SK-N-SH (cell line): ENCODE data around the gene RET. TPM values are rescaled to one million over a fixed set of nuclear protein-coding genes. Genes with fewer than 3 reads are reported as not detected.

Source experiments
- CTCF ChIA-PET: fragments of 300-600, 350-600 bp; formaldehyde crosslinking; extraction: SDS; loops from one replicate; lab custom pipeline; 2021; lab: Yijun Ruan, JAX
- POLR2A ChIA-PET: fragments of 350-600 bp; sonication (Branson Sonifier 250); formaldehyde crosslinking; extraction: SDS; loops from one replicate; lab custom pipeline; 2020; ENCODE audit warnings: antibody characterized with exemption, inconsistent platforms; lab: Yijun Ruan, JAX
- DNase-seq: peaks from one replicate; pipeline ENCODE4 v3.0.0; 2012
- H2AFZ ChIP-seq: fragments of 200-600 bp; sonication (generic); 2 replicates; pipeline ENCODE4 v1.8.1; 2016; ENCODE audit warnings: antibody characterized with exemption, mild to moderate bottlenecking, low read depth
- H3F3A ChIP-seq: fragments of 200-600 bp; sonication (generic); replicated peaks from 2 replicates; pipeline ENCODE3; 2016; ENCODE audit warnings: antibody characterized with exemption, mild to moderate bottlenecking; ENCODE audit not compliant: insufficient read depth
- H3K27ac ChIP-seq, 2 experiments: fragments of 200-500 bp in 1 of 2; fragments of 200-600 bp in 1 of 2; sonication (Bioruptor generic) in 1 of 2; sonication (generic), shearing (Covaris generic) in 1 of 2; 2 replicates each; pipeline versions ENCODE4 v1.5.1 to v1.6.1; 2014 to 2016; ENCODE audit warnings: low read depth in 2 of 2, inconsistent platforms in 1 of 2, low read length in 1 of 2, mild to moderate bottlenecking in 1 of 2, mixed read lengths in 1 of 2
- H3K27me3 ChIP-seq: fragments of 200-600 bp; sonication (generic), shearing (Covaris generic); 2 replicates; pipeline ENCODE4 v1.6.1; 2016; ENCODE audit warnings: mixed run types; ENCODE audit not compliant: insufficient read depth
- H3K36me3 ChIP-seq, 2 experiments: fragments of 200-500 bp in 1 of 2; fragments of 200-600 bp in 1 of 2; sonication (Bioruptor generic) in 1 of 2; sonication (generic) in 1 of 2; replicated peaks in 1 of 2; 2 replicates each; pipeline versions ENCODE3 to v1.5.1; 2014 to 2016; ENCODE audit warnings: low read length in 1 of 2, mild to moderate bottlenecking in 1 of 2; ENCODE audit not compliant: insufficient read depth in 2 of 2, control insufficient read depth in 1 of 2
- H3K4me1 ChIP-seq, 2 experiments: fragments of 200-500 bp in 1 of 2; fragments of 200-600 bp in 1 of 2; sonication (Bioruptor generic) in 1 of 2; sonication (generic), shearing (Covaris generic) in 1 of 2; 2 replicates each; pipeline versions ENCODE4 v1.5.1 to v1.6.1; 2014 to 2016; ENCODE audit warnings: low read depth in 1 of 2, low read length in 1 of 2, mixed run types in 1 of 2; ENCODE audit not compliant: insufficient read depth in 2 of 2, control insufficient read depth in 1 of 2
- H3K4me2 ChIP-seq: fragments of 200-600 bp; sonication (generic), shearing (Covaris generic); 2 replicates; pipeline ENCODE4 v1.6.1; 2017; ENCODE audit warnings: mixed run types
- H3K4me3 ChIP-seq, 2 experiments: fragments of 200-500 bp in 1 of 2; fragments of 200-600 bp in 1 of 2; sonication (Bioruptor generic) in 1 of 2; sonication (generic), shearing (Covaris generic) in 1 of 2; 2 replicates each; pipeline versions ENCODE4 v1.5.1 to v1.8.1; 2014 to 2016; ENCODE audit warnings: low read depth in 2 of 2, inconsistent platforms in 1 of 2, low read length in 1 of 2, mild to moderate bottlenecking in 1 of 2, mixed read lengths in 1 of 2, moderate library complexity in 1 of 2
- H3K79me2 ChIP-seq: fragments of 200-600 bp; sonication (generic); 2 replicates; pipeline ENCODE4 v1.8.1; 2017; ENCODE audit warnings: mild to moderate bottlenecking; ENCODE audit not compliant: insufficient read depth
- H3K9ac ChIP-seq: fragments of 200-600 bp; sonication (generic); 2 replicates; pipeline ENCODE4 v1.6.1; 2017; ENCODE audit warnings: mixed run types
- H3K9me2 ChIP-seq: fragments of 200-600 bp; sonication (generic); 2 replicates; pipeline ENCODE4 v1.6.1; 2017; ENCODE audit warnings: mixed run types
- H3K9me3 ChIP-seq: fragments of 200-600 bp; sonication (generic); 2 replicates; pipeline ENCODE4 v1.6.1; 2017; ENCODE audit warnings: mixed run types, mild to moderate bottlenecking, moderate library complexity
- H4K20me1 ChIP-seq: fragments of 200-600 bp; sonication (generic); 2 replicates; pipeline ENCODE4 v1.6.1; 2017; ENCODE audit warnings: mild to moderate bottlenecking, mixed run types; ENCODE audit not compliant: insufficient read depth
- EP300 ChIP-seq, 2 experiments: IDR thresholded peaks; 2 replicates each; pipeline versions ENCODE4 v1.4.0 to v1.6.1; 2012; ENCODE audit warnings: borderline replicate concordance in 1 of 2, low read depth in 1 of 2, low read length in 1 of 2
- EZH2phosphoT487 ChIP-seq: fragments of 200-600 bp; sonication (generic); IDR thresholded peaks from 2 replicates; pipeline ENCODE4 v1.6.1; 2017; ENCODE audit warnings: low read depth, mixed run types, mild to moderate bottlenecking, antibody characterized with exemption, moderate library complexity, borderline replicate concordance
- FOSL2 ChIP-seq: IDR thresholded peaks from 2 replicates; pipeline ENCODE4 v1.4.0; 2012; ENCODE audit warnings: low read depth, mild to moderate bottlenecking, moderate library complexity, borderline replicate concordance
- FOXJ3 ChIP-seq: sonication (generic); formaldehyde crosslinking; IDR thresholded peaks from 2 replicates; pipeline ENCODE4 v1.5.1; 2020; ENCODE audit warnings: mild to moderate bottlenecking, missing genetic modification reagents
- FOXM1 ChIP-seq: IDR thresholded peaks from 2 replicates; pipeline ENCODE4 v1.4.0; 2012; ENCODE audit warnings: low read depth, mild to moderate bottlenecking
- JUND ChIP-seq: IDR thresholded peaks from 2 replicates; pipeline ENCODE4 v1.4.0; 2012
- MEF2A ChIP-seq: IDR thresholded peaks from 2 replicates; pipeline ENCODE4 v1.4.0; 2012; ENCODE audit warnings: low read depth, borderline replicate concordance
- NFIC ChIP-seq: IDR thresholded peaks from 2 replicates; pipeline ENCODE4 v1.4.0; 2012; ENCODE audit warnings: borderline replicate concordance
- NRF1 ChIP-seq: IDR thresholded peaks from 2 replicates; pipeline ENCODE4 v1.6.1; 2012; ENCODE audit warnings: low read depth, mild to moderate bottlenecking, low read length
- RCOR1 ChIP-seq: fragments of 150-350 bp; IDR thresholded peaks from 2 replicates; pipeline ENCODE4 v1.6.1; 2017; ENCODE audit warnings: antibody characterized with exemption, low read length
- RFX5 ChIP-seq: IDR thresholded peaks from 2 replicates; pipeline ENCODE4 v1.6.1; 2012; ENCODE audit warnings: mild to moderate bottlenecking, improper control_type of control experiment, low read length
- RXRA ChIP-seq: IDR thresholded peaks from 2 replicates; pipeline ENCODE4 v1.4.0; 2012; ENCODE audit warnings: low read depth, mild to moderate bottlenecking, borderline replicate concordance
- SMC3 ChIP-seq: IDR thresholded peaks from 2 replicates; pipeline ENCODE4 v1.6.1; 2012; ENCODE audit warnings: low read depth, low read length, improper control_type of control experiment
- TAF1 ChIP-seq: IDR thresholded peaks from 2 replicates; pipeline ENCODE4 v1.6.1; 2012; ENCODE audit warnings: low read depth, mild to moderate bottlenecking, low read length, moderate library complexity, borderline replicate concordance
- TCF12 ChIP-seq: IDR thresholded peaks from 2 replicates; pipeline ENCODE4 v1.4.0; 2012
- TEAD4 ChIP-seq: IDR thresholded peaks from 2 replicates; pipeline ENCODE4 v1.4.0; 2012; ENCODE audit warnings: mild to moderate bottlenecking, borderline replicate concordance; ENCODE audit not compliant: insufficient read depth
- WGBS: methylation state at CpG from one replicate; pipeline ENCODE4 v1.1.6; 2017; ENCODE audit warnings: low lambda C conversion rate; 5-methylcytosine and 5-hydroxymethylcytosine counted together
- polyA plus RNA-seq, 3 experiments: library from polyadenylated mRNA; depleted of rRNA; stranded (reverse); fragments of >200 nt; gene quantifications; 2 replicates each; pipeline ENCODE4 v1.2.3, GENCODE V29; 2012
- TF ChIP-seq, protein P1 (sequence below): fragments of 150-350 bp; IDR thresholded peaks from 2 replicates; pipeline ENCODE4 v1.6.1; 2017; ENCODE audit warnings: antibody characterized with exemption, low read length, low read depth, borderline replicate concordance
- TF ChIP-seq, protein P2 (sequence below): fragments of 200-600 bp; sonication (generic); IDR thresholded peaks from 2 replicates; pipeline ENCODE4 v1.6.1; 2017; ENCODE audit warnings: antibody characterized with exemption, mild to moderate bottlenecking, moderate library complexity
- TF ChIP-seq, protein P3 (sequence below): IDR thresholded peaks from 2 replicates; pipeline ENCODE4 v1.4.0; 2012; ENCODE audit warnings: low read depth
- TF ChIP-seq, protein P4 (sequence below): IDR thresholded peaks from 2 replicates; pipeline ENCODE4 v1.4.0; 2012; ENCODE audit warnings: low read depth, borderline replicate concordance

Gene RET
- polyA plus RNA-seq, 1 of the 3 experiments (the other 2 are of a cell fraction): 3.2 TPM

DNA sequence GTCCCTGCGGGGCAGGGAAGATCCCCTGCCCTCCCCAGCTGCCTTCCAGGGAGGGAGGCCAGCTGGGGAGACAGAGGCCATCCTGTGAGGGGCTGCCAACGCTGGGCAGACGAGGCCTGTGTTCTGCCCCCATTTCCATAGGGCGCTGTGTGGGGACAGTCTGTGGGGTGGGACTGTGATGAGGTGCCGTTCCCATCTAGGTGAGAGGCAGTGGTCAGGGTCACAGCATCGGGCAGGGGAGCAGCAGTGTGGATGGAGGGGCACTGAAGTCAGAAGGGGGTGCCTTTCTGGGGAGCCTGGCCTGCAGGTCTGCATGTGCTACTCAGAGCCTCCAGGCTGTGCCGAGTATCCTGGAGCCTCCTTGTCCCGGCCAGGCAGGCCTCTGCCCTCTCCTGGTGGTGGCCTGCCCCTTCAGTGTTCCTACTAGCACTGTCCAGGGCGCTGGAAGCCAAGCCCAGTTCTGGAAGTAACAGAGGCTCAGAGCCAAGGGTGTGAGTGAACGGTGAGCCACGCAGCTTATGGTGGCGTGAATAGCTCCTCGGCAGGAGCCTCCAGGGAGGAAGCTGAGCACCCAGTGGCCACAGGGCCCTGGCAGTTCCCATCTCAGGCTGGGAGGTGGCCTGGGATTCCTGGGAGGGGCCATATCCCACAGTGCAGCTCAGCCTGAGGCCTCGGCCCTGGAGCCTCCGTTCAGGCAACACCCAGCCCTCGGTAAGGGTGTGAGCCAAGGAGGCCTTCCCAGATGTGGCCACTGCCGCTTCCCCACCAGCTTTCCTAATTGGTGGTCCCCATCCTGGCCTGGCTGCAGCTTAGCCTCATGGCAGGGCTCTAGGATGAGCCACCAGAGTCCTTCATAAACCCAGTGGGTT lies 38.1 kb downstream of the RET start:
- no peaks in the 10 kb centered on the region for H4K20me1 ChIP-seq
- WGBS: 65% methylated on average over 4 of the region's 17 CpGs
- no peaks in the 10 kb centered on the region for H3K9me2 ChIP-seq
- peaks cover 0 to 13% of the 10 kb centered on the region in 2 experiments; a peak in 1 of 4 replicates for H3K4me1 ChIP-seq
- ChIA-PET CTCF (interaction anchor here (0.7 to 1.5 kb wide), 5 partner anchors 10 to 279 kb away, joined by 3 to 5 read pairs (median 3); no protein-coding TSS in a partner anchor), POLR2A (no interaction called here)
- no peaks in the 10 kb centered on the region for H3K9me3 ChIP-seq
- H3K4me2 ChIP-seq: no peak overlapping the region
- H3K36me3 ChIP-seq: peaks cover 0 to 3% of the 10 kb centered on the region in 2 experiments
- H3K9ac ChIP-seq: no peak overlapping the region
- H3K27ac ChIP-seq: no peak overlapping the region; a peak in 1 of 4 replicates
- no peak overlapping the region for H3K4me3 ChIP-seq
- no peaks in the 10 kb centered on the region for H3F3A ChIP-seq
- TF ChIP-seq JUND: no peak
- no peak for TF ChIP-seq NFIC
- no peak for TF ChIP-seq MEF2A
- TF ChIP-seq TCF12: no peak
- TF ChIP-seq EZH2phosphoT487: no peak
- no peak for TF ChIP-seq FOXJ3
- no peak for TF ChIP-seq RCOR1
- no peak for TF ChIP-seq RFX5
- TF ChIP-seq TEAD4: no peak
- TF ChIP-seq, protein P1, sequence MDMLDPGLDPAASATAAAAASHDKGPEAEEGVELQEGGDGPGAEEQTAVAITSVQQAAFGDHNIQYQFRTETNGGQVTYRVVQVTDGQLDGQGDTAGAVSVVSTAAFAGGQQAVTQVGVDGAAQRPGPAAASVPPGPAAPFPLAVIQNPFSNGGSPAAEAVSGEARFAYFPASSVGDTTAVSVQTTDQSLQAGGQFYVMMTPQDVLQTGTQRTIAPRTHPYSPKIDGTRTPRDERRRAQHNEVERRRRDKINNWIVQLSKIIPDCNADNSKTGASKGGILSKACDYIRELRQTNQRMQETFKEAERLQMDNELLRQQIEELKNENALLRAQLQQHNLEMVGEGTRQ: no peak
- TF ChIP-seq FOSL2: no peak
- TF ChIP-seq, protein P2, sequence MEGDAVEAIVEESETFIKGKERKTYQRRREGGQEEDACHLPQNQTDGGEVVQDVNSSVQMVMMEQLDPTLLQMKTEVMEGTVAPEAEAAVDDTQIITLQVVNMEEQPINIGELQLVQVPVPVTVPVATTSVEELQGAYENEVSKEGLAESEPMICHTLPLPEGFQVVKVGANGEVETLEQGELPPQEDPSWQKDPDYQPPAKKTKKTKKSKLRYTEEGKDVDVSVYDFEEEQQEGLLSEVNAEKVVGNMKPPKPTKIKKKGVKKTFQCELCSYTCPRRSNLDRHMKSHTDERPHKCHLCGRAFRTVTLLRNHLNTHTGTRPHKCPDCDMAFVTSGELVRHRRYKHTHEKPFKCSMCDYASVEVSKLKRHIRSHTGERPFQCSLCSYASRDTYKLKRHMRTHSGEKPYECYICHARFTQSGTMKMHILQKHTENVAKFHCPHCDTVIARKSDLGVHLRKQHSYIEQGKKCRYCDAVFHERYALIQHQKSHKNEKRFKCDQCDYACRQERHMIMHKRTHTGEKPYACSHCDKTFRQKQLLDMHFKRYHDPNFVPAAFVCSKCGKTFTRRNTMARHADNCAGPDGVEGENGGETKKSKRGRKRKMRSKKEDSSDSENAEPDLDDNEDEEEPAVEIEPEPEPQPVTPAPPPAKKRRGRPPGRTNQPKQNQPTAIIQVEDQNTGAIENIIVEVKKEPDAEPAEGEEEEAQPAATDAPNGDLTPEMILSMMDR: no peak
- TF ChIP-seq EP300 (IDR thresholded peaks at IDR 0.05; ENCODE audit: borderline replicate concordance in 1 of 2, low read depth in 1 of 2, low read length in 1 of 2): no peak
- TF ChIP-seq, protein P3, sequence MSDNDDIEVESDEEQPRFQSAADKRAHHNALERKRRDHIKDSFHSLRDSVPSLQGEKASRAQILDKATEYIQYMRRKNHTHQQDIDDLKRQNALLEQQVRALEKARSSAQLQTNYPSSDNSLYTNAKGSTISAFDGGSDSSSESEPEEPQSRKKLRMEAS: no peak
- TF ChIP-seq, protein P4, sequence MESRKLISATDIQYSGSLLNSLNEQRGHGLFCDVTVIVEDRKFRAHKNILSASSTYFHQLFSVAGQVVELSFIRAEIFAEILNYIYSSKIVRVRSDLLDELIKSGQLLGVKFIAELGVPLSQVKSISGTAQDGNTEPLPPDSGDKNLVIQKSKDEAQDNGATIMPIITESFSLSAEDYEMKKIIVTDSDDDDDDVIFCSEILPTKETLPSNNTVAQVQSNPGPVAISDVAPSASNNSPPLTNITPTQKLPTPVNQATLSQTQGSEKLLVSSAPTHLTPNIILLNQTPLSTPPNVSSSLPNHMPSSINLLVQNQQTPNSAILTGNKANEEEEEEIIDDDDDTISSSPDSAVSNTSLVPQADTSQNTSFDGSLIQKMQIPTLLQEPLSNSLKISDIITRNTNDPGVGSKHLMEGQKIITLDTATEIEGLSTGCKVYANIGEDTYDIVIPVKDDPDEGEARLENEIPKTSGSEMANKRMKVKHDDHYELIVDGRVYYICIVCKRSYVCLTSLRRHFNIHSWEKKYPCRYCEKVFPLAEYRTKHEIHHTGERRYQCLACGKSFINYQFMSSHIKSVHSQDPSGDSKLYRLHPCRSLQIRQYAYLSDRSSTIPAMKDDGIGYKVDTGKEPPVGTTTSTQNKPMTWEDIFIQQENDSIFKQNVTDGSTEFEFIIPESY: no peak
- no peak for TF ChIP-seq TAF1
- no peak for TF ChIP-seq NRF1
- TF ChIP-seq FOXM1: no peak
- no peak for TF ChIP-seq SMC3
- TF ChIP-seq RXRA: no peak
- H2AFZ ChIP-seq: no peak overlapping the region
- no peak for DNase-seq
- H3K27me3 ChIP-seq: no peaks in the 10 kb centered on the region
- H3K79me2 ChIP-seq: no peaks in the 10 kb centered on the region
